Transverse colon (tissue), 4 donors: ENCODE measurements around the gene SPIN4. TPM values are rescaled to one million over a fixed set of nuclear protein-coding genes. Genes with fewer than 3 reads are reported as not detected.

Experiments
- DNase-seq: peaks from one replicate; pipeline ENCODE4 v3.0.0-alpha.2; 2019
- H3K27ac ChIP-seq, 4 donors: fragments of 200-600 bp; sonication (generic); 2 replicates each; pipeline ENCODE4 v1.5.1; 2016 to 2018; ENCODE audit warnings: inconsistent platforms in 4 of 4
- H3K27me3 ChIP-seq: fragments of 200-600 bp; sonication (generic); 2 replicates; pipeline ENCODE4 v1.5.1; 2017; ENCODE audit warnings: inconsistent platforms
- H3K36me3 ChIP-seq, 4 donors: fragments of 200-600 bp; sonication (generic); 2 replicates each; pipeline ENCODE4 v1.5.1; 2017 to 2019; ENCODE audit warnings: inconsistent platforms in 4 of 4
- H3K4me1 ChIP-seq, 4 donors: fragments of 200-600 bp; sonication (generic); 2 replicates each; pipeline ENCODE4 v1.5.1; 2017 to 2020; ENCODE audit warnings: inconsistent platforms in 4 of 4
- H3K4me3 ChIP-seq, 4 donors: fragments of 200-600 bp; sonication (generic); 1 replicate in 1 of 4; 2 replicates in 3 of 4; pipeline versions ENCODE4 v1.5.1 to v1.6.1; 2017 to 2019; ENCODE audit warnings: inconsistent platforms in 4 of 4
- H3K9me3 ChIP-seq, 2 donors: fragments of 200-600 bp; sonication (generic); 2 replicates each; pipeline ENCODE4 v1.5.1; 2017 to 2019; ENCODE audit warnings: inconsistent platforms in 2 of 2
- EP300 ChIP-seq: sonication (generic); formaldehyde crosslinking; IDR thresholded peaks from one replicate; pipeline ENCODE4 v1.6.1; 2017; ENCODE audit warnings: antibody characterized with exemption, low read depth
- POLR2A ChIP-seq: fragments of 450-650 bp; IDR thresholded peaks from one replicate; pipeline ENCODE4 v1.6.1; 2016; ENCODE audit warnings: antibody characterized with exemption, mild to moderate bottlenecking, moderate library complexity
- POLR2AphosphoS5 ChIP-seq, 3 donors: sonication (generic); formaldehyde crosslinking; IDR thresholded peaks; one replicate each; pipeline ENCODE4 v1.6.1; 2016; ENCODE audit warnings: antibody characterized with exemption in 3 of 3
- WGBS, 2 donors: methylation state at CpG; one replicate each; pipeline ENCODE4 v1.1.5; 2018; ENCODE audit warnings: low coverage in 1 of 2; 5-methylcytosine and 5-hydroxymethylcytosine counted together
- in situ Hi-C, 4 donors: fragments of 200-750 bp; cut with MboI; loops; one replicate each; pipeline versions ENCODE4 v1.15.0 to v1.15.1; 2017; ENCODE audit warnings: low sequenced_read_pairs in 3 of 4, low pct_ligation_motif_present in 1 of 4, low pct_unique_long_range_greater_than_20kb in 1 of 4
- intact Hi-C: fragments of 100-400 bp; cut with DNase I; formaldehyde crosslinking; loops from one replicate; pipeline ENCODE4 v1.15.1; 2023; ENCODE audit warnings: low total_unique reads
- total RNA-seq, 4 donors: library from RNA; depleted of rRNA; stranded (reverse); fragments of >200 nt; gene quantifications; one replicate each; pipeline ENCODE4 v1.1.0, GENCODE V29; 2016
- TF ChIP-seq, protein P1 (sequence below), 5 experiments: fragments of 200-600 bp in 3 of 5; fragments of 450-650 bp in 2 of 5; sonication (generic) in 3 of 5; IDR thresholded peaks; 1 replicate in 2 of 5; 2 replicates in 3 of 5; pipeline ENCODE4 v1.5.1; 2016 to 2017; ENCODE audit warnings: antibody characterized with exemption in 5 of 5, inconsistent platforms in 3 of 5, mild to moderate bottlenecking in 2 of 5, moderate library complexity in 1 of 5

Gene SPIN4
- total RNA-seq, 4 donors from 2014 or later = 1.5 to 4.4 (median 4.1) TPM

DNA sequence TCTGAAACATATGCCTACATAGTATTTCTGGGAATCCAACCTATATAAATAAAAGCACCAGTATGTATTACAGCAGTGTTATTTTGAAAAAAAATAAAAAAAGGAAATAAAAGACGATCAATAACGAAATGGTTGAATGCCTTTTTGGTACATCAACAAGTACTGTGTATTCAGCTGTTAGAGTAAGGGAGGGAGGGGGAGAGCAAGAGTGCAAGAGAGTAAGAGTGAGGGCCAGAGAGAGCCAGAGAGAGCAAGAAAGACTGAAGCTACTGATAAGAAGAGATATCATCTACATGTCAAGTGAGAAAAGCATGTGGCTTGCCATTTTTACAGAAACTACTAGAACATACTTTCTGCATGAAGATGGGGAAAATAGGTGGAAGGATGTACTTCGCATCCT, 1.8 kb downstream of the SPIN4 start:
- no peaks in the 10 kb centered on the region for H3K9me3 ChIP-seq
- TF ChIP-seq, protein P1, sequence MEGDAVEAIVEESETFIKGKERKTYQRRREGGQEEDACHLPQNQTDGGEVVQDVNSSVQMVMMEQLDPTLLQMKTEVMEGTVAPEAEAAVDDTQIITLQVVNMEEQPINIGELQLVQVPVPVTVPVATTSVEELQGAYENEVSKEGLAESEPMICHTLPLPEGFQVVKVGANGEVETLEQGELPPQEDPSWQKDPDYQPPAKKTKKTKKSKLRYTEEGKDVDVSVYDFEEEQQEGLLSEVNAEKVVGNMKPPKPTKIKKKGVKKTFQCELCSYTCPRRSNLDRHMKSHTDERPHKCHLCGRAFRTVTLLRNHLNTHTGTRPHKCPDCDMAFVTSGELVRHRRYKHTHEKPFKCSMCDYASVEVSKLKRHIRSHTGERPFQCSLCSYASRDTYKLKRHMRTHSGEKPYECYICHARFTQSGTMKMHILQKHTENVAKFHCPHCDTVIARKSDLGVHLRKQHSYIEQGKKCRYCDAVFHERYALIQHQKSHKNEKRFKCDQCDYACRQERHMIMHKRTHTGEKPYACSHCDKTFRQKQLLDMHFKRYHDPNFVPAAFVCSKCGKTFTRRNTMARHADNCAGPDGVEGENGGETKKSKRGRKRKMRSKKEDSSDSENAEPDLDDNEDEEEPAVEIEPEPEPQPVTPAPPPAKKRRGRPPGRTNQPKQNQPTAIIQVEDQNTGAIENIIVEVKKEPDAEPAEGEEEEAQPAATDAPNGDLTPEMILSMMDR (IDR thresholded peaks at IDR 0.05) = no peak
- TF ChIP-seq POLR2A (no peak), EP300 (no peak), POLR2AphosphoS5 (IDR thresholded peaks at IDR 0.05) (no peak)
- H3K27ac ChIP-seq = no peak overlapping the region
- H3K4me3 ChIP-seq = no peak overlapping the region
- in situ Hi-C loops (no loop called here), intact Hi-C loops (no loop called here)
- no peaks in the 10 kb centered on the region for H3K27me3 ChIP-seq
- peaks cover 0 to 10% (median 0%) of the 10 kb centered on the region in 4 donors for H3K4me1 ChIP-seq
- no peak for DNase-seq
- 28 to 55% methylated on average over 3 of the region's 3 CpGs for WGBS, 2 donors
- no peaks in the 10 kb centered on the region for H3K36me3 ChIP-seq

DNA sequence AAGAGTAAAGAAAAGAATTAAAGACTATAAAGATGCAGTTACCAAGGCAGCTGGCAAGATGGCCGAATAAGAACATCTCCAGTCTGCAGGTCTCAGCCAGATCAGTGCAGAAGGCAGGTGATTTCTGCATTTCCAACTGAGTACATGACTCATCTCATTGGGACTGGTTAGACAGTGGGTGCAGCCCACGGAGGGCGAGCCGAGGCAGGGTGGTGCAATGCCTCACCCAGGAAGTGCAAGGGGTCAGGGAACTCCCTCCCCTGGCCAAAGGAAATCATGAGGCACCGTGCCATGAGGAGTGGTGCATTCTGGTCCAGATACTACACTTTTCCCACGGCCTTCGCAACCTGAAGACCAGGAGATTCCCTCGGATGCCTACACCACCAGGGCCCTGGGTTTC, 20.5 kb downstream of the SPIN4 start:
- DNase-seq = no peak
- H3K27me3 ChIP-seq = no peaks in the 10 kb centered on the region
- H3K9me3 ChIP-seq = no peaks in the 10 kb centered on the region
- 68 to 100% methylated on average over 1 to 8 of the region's 8 CpGs for WGBS, 2 donors
- no peaks in the 10 kb centered on the region for H3K4me1 ChIP-seq
- intact Hi-C loops (no loop called here), in situ Hi-C loops (no loop called here)
- no peak for TF ChIP-seq POLR2AphosphoS5 (IDR thresholded peaks at IDR 0.05)
- TF ChIP-seq POLR2A = no peak
- TF ChIP-seq EP300 = no peak
- TF ChIP-seq, protein P1 (IDR thresholded peaks at IDR 0.05) = no peak
- H3K27ac ChIP-seq = no peak overlapping the region
- no peak overlapping the region for H3K4me3 ChIP-seq
- H3K36me3 ChIP-seq = no peaks in the 10 kb centered on the region

DNA sequence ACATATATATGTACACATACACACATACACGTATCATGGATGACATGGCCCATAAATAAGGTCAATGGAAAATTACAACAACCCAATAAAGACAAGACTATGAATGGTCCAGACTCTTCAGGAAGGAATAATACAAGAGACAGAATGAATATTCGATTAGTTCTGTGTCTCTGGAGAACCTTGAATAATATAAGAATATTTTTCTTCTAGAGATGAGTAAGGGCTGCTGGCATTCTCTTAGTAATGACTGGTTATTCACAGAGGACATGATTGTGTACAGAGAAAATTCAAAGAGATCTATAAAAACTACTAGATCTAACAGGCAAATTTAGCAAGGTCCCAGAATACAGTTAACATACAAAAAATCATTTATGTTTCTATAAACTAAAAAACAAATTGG, 23.3 kb downstream of the SPIN4 start:
- in situ Hi-C loops = no loop called here
- Histone ChIP-seq H3K27ac (no peak overlapping the region), H3K4me3 (no peak overlapping the region), H3K4me1 (no peaks in the 10 kb centered on the region), H3K27me3 (no peaks in the 10 kb centered on the region), H3K36me3 (no peaks in the 10 kb centered on the region), H3K9me3 (no peaks in the 10 kb centered on the region)
- no peak for DNase-seq
- WGBS, 2 donors = 66 to 83% methylated on average over 1 to 2 of the region's 2 CpGs
- intact Hi-C loops = no loop called here
- TF ChIP-seq, protein P1 (IDR thresholded peaks at IDR 0.05) = no peak
- no peak for TF ChIP-seq POLR2A
- no peak for TF ChIP-seq EP300
- no peak for TF ChIP-seq POLR2AphosphoS5 (IDR thresholded peaks at IDR 0.05)

DNA sequence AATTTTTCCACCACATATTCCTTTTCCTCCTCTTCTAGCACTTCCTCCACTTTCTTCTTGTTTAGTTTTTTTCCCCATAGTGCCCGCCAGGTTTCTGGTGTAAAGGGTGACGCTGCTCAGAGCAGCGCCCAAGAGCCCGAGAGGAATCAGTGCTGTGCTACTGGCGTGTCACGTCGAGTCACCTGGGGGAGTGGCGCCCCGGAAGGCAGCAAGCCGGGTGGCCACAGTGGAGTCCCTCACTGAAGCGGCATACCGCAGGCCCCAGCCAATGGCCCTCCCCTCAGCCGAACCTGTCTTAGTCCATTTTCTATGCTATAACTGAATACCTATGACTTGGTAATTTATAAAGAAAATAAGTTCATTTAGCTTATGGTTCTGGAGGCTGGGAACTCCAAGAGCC, 51.5 kb downstream of the SPIN4 start:
- no peak for DNase-seq

More for the DNA sequence above, 51.5 kb downstream of the SPIN4 start:
- in situ Hi-C loops (no loop called here), intact Hi-C loops (no loop called here)
- 98% methylated on average over 13 of the region's 13 CpGs; no CpG with 5 or more reads in 1 of the 2 donors for WGBS, 2 donors
- TF ChIP-seq POLR2A (no peak), POLR2AphosphoS5 (IDR thresholded peaks at IDR 0.05) (no peak), EP300 (no peak)
- TF ChIP-seq, protein P1 (IDR thresholded peaks at IDR 0.05) = no peak
- H3K27ac ChIP-seq = no peak overlapping the region
- no peaks in the 10 kb centered on the region for H3K4me1 ChIP-seq
- H3K27me3 ChIP-seq = no peaks in the 10 kb centered on the region
- no peak overlapping the region for H3K4me3 ChIP-seq
- H3K36me3 ChIP-seq = no peaks in the 10 kb centered on the region
- no peaks in the 10 kb centered on the region for H3K9me3 ChIP-seq
